Activated B cell treated with CpG ODN at 0.5 μM for 24 hours (primary cell): ENCODE measurements around the gene GNG12. TPM values are rescaled to one million over a fixed set of nuclear protein-coding genes. Genes with fewer than 3 reads are reported as not detected.

Experiments used
- ATAC-seq: fragments of 200-7000 bp; cut with Tn5 transposase; one replicate; pipeline ENCODE4 v1.10.0; 2021; ENCODE audit warnings: low read depth, mild to moderate bottlenecking, moderate library complexity
- CTCF ChIA-PET: fragments of 350-600 bp; sonication (Branson Sonifier 250); formaldehyde crosslinking; loops from one replicate; lab custom pipeline; 2021; ENCODE audit warnings: antibody characterized with exemption; lab: Charles Lee
- POLR2A ChIA-PET: fragments of 350-600 bp; sonication (Branson Sonifier 250); formaldehyde crosslinking; loops from one replicate; lab custom pipeline; 2021; ENCODE audit warnings: antibody characterized with exemption; lab: Charles Lee
- DNase-seq: peaks from one replicate; pipeline ENCODE4 v3.0.0; 2022
- H3K27ac Mint-ChIP-seq: one replicate; pipeline ENCODE4 v1.8.0; 2020; ENCODE audit warnings: mixed read lengths
- H3K27me3 Mint-ChIP-seq: one replicate; pipeline ENCODE4 v1.8.0; 2021; ENCODE audit warnings: mixed read lengths
- H3K36me3 Mint-ChIP-seq: one replicate; pipeline ENCODE4 v1.8.0; 2021; ENCODE audit warnings: low read depth, mixed read lengths
- H3K4me1 Mint-ChIP-seq: one replicate; pipeline ENCODE4 v1.8.0; 2021; ENCODE audit warnings: mixed read lengths
- H3K4me3 Mint-ChIP-seq: one replicate; pipeline ENCODE4 v1.8.0; 2020; ENCODE audit warnings: mild to moderate bottlenecking, mixed read lengths
- H3K9me3 Mint-ChIP-seq: one replicate; pipeline ENCODE4 v1.8.0; 2020; ENCODE audit warnings: mixed read lengths
- CTCF ChIP-seq: fragments of 200-600 bp; IDR thresholded peaks from one replicate; pipeline ENCODE4 v1.8.0; 2022; ENCODE audit warnings: antibody characterized with exemption, mild to moderate bottlenecking
- intact Hi-C: fragments of 100-400 bp; cut with micrococcal nuclease; formaldehyde crosslinking; loops from one replicate; pipeline ENCODE4 v1.15.1; 2024
- total RNA-seq: library from RNA; stranded (reverse); gene quantifications from 2 replicates; pipeline ENCODE4 v1.2.3, GENCODE V29; 2022

Gene GNG12
- total RNA-seq, 1 donor from 2014 or later: not detected

- Mint-ChIP-seq H3K4me3 (no peak overlapping the region), H3K27me3 (peaks cover 32% of the 10 kb centered on the region), H3K4me1 (peaks cover 3% of the 10 kb centered on the region), H3K9me3 (no peaks in the 10 kb centered on the region), H3K27ac (no peak overlapping the region), H3K36me3 (no peaks in the 10 kb centered on the region)
- ATAC-seq (no peak), DNase-seq (no peak)
- TF ChIP-seq CTCF: no peak
- CTCF ChIA-PET: no interaction called here
- intact Hi-C loops: no loop called here
- POLR2A ChIA-PET: no interaction called here
Observed at GRCh38 chr1:67838180-67838910, 5.1 kb upstream of the GNG12 start.

GRCh38 chr1:67836769-67837168 lies 3.5 kb upstream of the GNG12 start:
- Mint-ChIP-seq H3K9me3 (no peaks in the 10 kb centered on the region), H3K27ac (no peak overlapping the region), H3K27me3 (peaks cover 34% of the 10 kb centered on the region), H3K36me3 (no peaks in the 10 kb centered on the region), H3K4me3 (no peak overlapping the region), H3K4me1 (peaks cover 12% of the 10 kb centered on the region)
- ATAC-seq (no peak), DNase-seq (no peak)
- no peak for TF ChIP-seq CTCF
- intact Hi-C loops: no loop called here
- ChIA-PET CTCF (no interaction called here), POLR2A (no interaction called here)

DNA sequence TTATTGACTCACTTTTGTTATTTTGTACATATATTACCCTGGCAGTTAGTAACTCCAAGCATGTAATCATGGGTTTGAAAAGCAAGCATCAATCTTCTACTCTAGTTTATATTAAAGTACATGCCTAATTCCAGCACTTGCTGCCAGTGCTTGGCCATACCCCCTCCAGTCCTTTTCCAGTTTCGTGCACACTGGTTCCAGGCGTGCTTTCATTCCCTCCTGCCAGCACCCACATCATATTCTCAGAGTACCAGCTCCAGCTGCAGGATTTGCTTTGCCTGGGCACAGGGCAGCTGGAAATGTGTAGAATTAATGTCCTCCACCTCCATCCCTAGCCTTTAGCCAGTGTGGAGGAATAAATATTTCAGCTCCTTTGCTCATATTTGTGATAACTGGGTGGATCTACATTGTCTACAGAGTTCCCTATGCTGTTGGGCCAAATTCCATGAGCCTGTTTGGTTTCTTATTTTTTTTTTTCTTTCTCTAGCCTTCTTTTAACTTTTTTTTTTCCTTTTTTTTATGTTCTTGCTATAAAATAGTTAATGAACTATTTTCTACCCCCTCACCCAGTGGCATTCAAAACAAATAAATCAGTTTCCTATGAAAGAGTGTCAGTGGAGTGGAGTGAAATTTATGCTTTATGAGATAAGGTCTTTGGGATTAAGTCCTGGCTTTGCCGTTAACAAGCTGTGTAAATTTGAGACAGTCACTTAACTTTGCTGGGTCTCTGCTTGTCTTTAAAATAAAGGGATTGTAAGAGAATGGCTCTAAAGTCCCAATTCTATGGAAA lies 2.6 kb upstream of the GNG12 start:
- Mint-ChIP-seq H3K27ac (no peak overlapping the region), H3K4me3 (no peak overlapping the region), H3K4me1 (peaks cover 15% of the 10 kb centered on the region), H3K9me3 (no peaks in the 10 kb centered on the region), H3K36me3 (no peaks in the 10 kb centered on the region), H3K27me3 (peaks cover 39% of the 10 kb centered on the region)
- intact Hi-C loops: no loop called here
- no peak for TF ChIP-seq CTCF
- ChIA-PET CTCF (no interaction called here), POLR2A (no interaction called here)
- ATAC-seq (no peak), DNase-seq (no peak)

- Mint-ChIP-seq H3K27ac (no peak overlapping the region), H3K4me3 (no peak overlapping the region), H3K27me3 (peaks cover 39% of the 10 kb centered on the region), H3K4me1 (peaks cover 16% of the 10 kb centered on the region), H3K9me3 (no peaks in the 10 kb centered on the region), H3K36me3 (no peaks in the 10 kb centered on the region)
- no peak for TF ChIP-seq CTCF
- DNase-seq (no peak), ATAC-seq (no peak)
- CTCF ChIA-PET: no interaction called here
- POLR2A ChIA-PET: no interaction called here
- intact Hi-C loops: no loop called here
Observed at GRCh38 chr1:67834246-67834877, 1.1 kb upstream of the GNG12 start.

DNA sequence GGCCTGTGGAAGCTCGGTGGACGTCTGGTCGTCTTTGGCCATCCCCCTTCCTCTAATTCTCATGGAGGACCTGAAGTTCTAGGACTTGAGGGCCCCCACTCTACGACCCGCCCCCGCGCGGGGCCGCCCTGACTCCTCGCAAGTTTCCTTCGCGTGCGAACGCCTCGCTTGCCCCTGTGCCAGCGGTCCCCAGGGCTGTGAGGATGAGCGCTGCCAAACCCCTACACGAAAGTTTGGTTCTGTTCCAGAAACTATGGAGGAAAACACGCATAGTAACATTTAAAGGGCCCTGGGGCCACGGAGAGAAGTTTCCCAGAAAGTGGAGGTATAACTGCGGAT lies 304 bp upstream of the GNG12 start:
- Mint-ChIP-seq H3K27me3 (peaks cover 41% of the 10 kb centered on the region), H3K36me3 (no peaks in the 10 kb centered on the region), H3K4me3 (peak overlapping the region; percentile 46), H3K4me1 (peaks cover 16% of the 10 kb centered on the region), H3K9me3 (no peaks in the 10 kb centered on the region), H3K27ac (no peak overlapping the region)
- ChIA-PET CTCF (no interaction called here), POLR2A (no interaction called here)
- ATAC-seq (no peak), DNase-seq (no peak)
- no peak for TF ChIP-seq CTCF
- intact Hi-C loops: no loop called here
